HepG2 (cell line): Measurements from ENCODE around the gene ACSS1. TPM values are rescaled to one million over a fixed set of nuclear protein-coding genes. Genes with fewer than 3 reads are reported as not detected.

ENCODE experiments used
- ARNT2 ChIP-seq: sonication (generic); formaldehyde crosslinking; IDR thresholded peaks from 2 replicates; pipeline ENCODE4 v1.8.0; 2022; ENCODE audit warnings: mild to moderate bottlenecking, low read depth, missing genetic modification reagents, moderate library complexity
- EZH2 ChIP-seq: conservative IDR thresholded peaks from 2 replicates; pipeline ENCODE4 v1.6.1; 2012; ENCODE audit warnings: mild to moderate bottlenecking, low read depth, low read length, moderate library complexity
- FIP1L1 ChIP-seq: fragments of 200-400 bp; formaldehyde crosslinking; IDR thresholded peaks from 2 replicates; pipeline ENCODE4 v1.6.1; 2018; ENCODE audit warnings: low read depth, mild to moderate bottlenecking, low read length, moderate library complexity, borderline replicate concordance; ENCODE audit not compliant: insufficient read depth
- GLI4 ChIP-seq: sonication (generic); formaldehyde crosslinking; IDR thresholded peaks from 2 replicates; pipeline ENCODE4 v1.5.1; 2020; ENCODE audit warnings: missing genetic modification reagents, mild to moderate bottlenecking, moderate library complexity, borderline replicate concordance
- GPN1 ChIP-seq: sonication (generic); formaldehyde crosslinking; IDR thresholded peaks from 2 replicates; pipeline ENCODE4 v1.5.1; 2020; ENCODE audit warnings: missing genetic modification reagents, borderline replicate concordance
- IKZF1 ChIP-seq: fragments of 450-650 bp; IDR thresholded peaks from 2 replicates; pipeline ENCODE4 v1.7.1; 2016
- KAT8 ChIP-seq: IDR thresholded peaks from 2 replicates; pipeline ENCODE4 v1.6.1; 2016; ENCODE audit warnings: missing genetic modification reagents, missing compliant biosample characterization
- PCBP1 ChIP-seq: fragments of 200-400 bp; formaldehyde crosslinking; IDR thresholded peaks from 2 replicates; pipeline ENCODE4 v1.6.1; 2017; ENCODE audit warnings: mild to moderate bottlenecking, low read depth, low read length, borderline replicate concordance
- ZBTB8A ChIP-seq: sonication (generic); formaldehyde crosslinking; IDR thresholded peaks from 2 replicates; pipeline ENCODE4 v1.4.0; 2020; ENCODE audit warnings: mild to moderate bottlenecking, low read depth, missing genetic modification reagents, borderline replicate concordance
- ZC3H4 ChIP-seq: sonication (generic); formaldehyde crosslinking; IDR thresholded peaks from 2 replicates; pipeline ENCODE4 v1.4.0; 2020; ENCODE audit warnings: missing genetic modification reagents, borderline replicate concordance
- ZNF264 ChIP-seq: sonication (generic); formaldehyde crosslinking; IDR thresholded peaks from 2 replicates; pipeline ENCODE4 v1.4.0; 2020; ENCODE audit warnings: missing genetic modification reagents
- ZNF343 ChIP-seq: sonication (generic); formaldehyde crosslinking; IDR thresholded peaks from 2 replicates; pipeline ENCODE4 v1.4.0; 2020; ENCODE audit warnings: mild to moderate bottlenecking, missing genetic modification reagents
- ZNF780A ChIP-seq: sonication (generic); formaldehyde crosslinking; IDR thresholded peaks from 2 replicates; pipeline ENCODE4 v1.8.0; 2022; ENCODE audit warnings: mild to moderate bottlenecking, missing genetic modification reagents, moderate library complexity
- ZNF839 ChIP-seq: sonication (generic); formaldehyde crosslinking; IDR thresholded peaks from 2 replicates; pipeline ENCODE4 v1.4.0; 2020; ENCODE audit warnings: missing genetic modification reagents, mild to moderate bottlenecking, borderline replicate concordance
- ZNF878 ChIP-seq: sonication (generic); formaldehyde crosslinking; IDR thresholded peaks from 2 replicates; pipeline ENCODE4 v1.8.1; 2023; ENCODE audit warnings: mild to moderate bottlenecking, missing genetic modification reagents, moderate library complexity
- polyA plus RNA-seq, 8 experiments: library from polyadenylated mRNA; depleted of rRNA in 3 of 8; stranded (reverse) in 7 of 8; unstranded in 1 of 8; fragments of >200 nt; fragmentation: Illumina TruSeq in 4 of 8; extraction: Trizol in 4 of 8; gene quantifications; 2 replicates each; pipeline versions ENCODE4 v1.2.1 to v1.2.3, GENCODE V29; 2011 to 2016; ENCODE audit warnings: low read depth in 4 of 8, missing spikeins in 1 of 8, mixed read lengths in 1 of 8; ENCODE audit not compliant: insufficient read depth in 1 of 8
- total RNA-seq, 5 experiments: library from RNA; depleted of rRNA; stranded (reverse); fragments of >200 nt; fragmentation: Illumina TruSeq; extraction: Trizol; gene quantifications; 2 replicates each; pipeline ENCODE4 v1.2.3, GENCODE V29; 2016; ENCODE audit warnings: low read depth in 1 of 5
- TF ChIP-seq, protein P1 (sequence below): sonication (generic); formaldehyde crosslinking; IDR thresholded peaks from 2 replicates; pipeline ENCODE4 v1.4.0; 2020; ENCODE audit warnings: missing genetic modification reagents
- TF ChIP-seq, protein P2 (sequence below): sonication (generic); formaldehyde crosslinking; IDR thresholded peaks from 2 replicates; pipeline ENCODE4 v1.4.0; 2020; ENCODE audit warnings: missing genetic modification reagents
- TF ChIP-seq, protein P3 (sequence below): sonication (generic); formaldehyde crosslinking; IDR thresholded peaks from 2 replicates; pipeline ENCODE4; 2020; ENCODE audit warnings: missing genetic modification reagents, mild to moderate bottlenecking, borderline replicate concordance
- TF ChIP-seq, protein P4 (sequence below): sonication (generic); formaldehyde crosslinking; IDR thresholded peaks from 2 replicates; pipeline ENCODE4 v1.9.0; 2021; ENCODE audit warnings: missing genetic modification reagents, borderline replicate concordance

ACSS1 gene
- total and polyA plus RNA-seq, 2 of the 13 experiments (the other 11 are each of a cell fraction or from before 2014, with no cell fraction given) = 15.2 to 41.6 TPM

DNA sequence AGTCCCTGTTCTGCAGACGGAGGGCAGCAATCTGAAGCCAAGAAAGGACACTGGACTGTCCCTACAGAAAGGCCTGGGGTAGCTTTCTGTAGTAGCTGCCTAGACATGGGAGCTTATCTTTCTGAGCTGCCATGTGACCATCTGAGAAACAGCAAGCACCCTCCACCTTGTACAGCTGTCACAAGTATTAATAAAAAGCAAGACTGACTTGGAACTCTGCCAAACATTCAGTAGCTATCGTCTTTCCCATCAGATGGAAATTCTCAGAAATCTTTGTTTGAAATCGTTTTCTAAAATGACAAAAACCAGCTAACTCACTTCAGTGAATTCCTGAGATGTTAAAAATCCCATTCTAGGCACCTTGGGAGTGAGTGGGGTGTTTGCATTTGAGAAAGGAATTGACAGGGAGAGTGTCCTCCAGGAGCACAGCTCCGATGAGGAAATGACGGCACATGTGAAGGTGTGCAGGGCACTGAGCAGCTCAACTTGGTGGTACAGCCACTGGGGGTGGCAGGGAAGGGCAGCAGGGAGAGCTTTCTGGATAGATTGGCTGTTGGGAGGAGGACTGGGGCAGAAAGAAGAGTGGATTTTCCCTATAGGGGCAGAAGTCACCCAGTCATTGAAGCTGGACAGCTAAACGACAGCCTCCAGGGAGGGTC, 24.5 kb downstream of the ACSS1 start (continued):
- TF ChIP-seq ZNF780A (CRISPR knock-in tag) = no peak
- TF ChIP-seq ARNT2 = no peak
- no peak for TF ChIP-seq ZNF878 (CRISPR knock-in tag)
- TF ChIP-seq GLI4 (CRISPR knock-in tag) = no peak
- peak; percentile 57; the same call in 1 of the 2 replicates for TF ChIP-seq ZC3H4 (CRISPR knock-in tag)
- TF ChIP-seq, protein P1, sequence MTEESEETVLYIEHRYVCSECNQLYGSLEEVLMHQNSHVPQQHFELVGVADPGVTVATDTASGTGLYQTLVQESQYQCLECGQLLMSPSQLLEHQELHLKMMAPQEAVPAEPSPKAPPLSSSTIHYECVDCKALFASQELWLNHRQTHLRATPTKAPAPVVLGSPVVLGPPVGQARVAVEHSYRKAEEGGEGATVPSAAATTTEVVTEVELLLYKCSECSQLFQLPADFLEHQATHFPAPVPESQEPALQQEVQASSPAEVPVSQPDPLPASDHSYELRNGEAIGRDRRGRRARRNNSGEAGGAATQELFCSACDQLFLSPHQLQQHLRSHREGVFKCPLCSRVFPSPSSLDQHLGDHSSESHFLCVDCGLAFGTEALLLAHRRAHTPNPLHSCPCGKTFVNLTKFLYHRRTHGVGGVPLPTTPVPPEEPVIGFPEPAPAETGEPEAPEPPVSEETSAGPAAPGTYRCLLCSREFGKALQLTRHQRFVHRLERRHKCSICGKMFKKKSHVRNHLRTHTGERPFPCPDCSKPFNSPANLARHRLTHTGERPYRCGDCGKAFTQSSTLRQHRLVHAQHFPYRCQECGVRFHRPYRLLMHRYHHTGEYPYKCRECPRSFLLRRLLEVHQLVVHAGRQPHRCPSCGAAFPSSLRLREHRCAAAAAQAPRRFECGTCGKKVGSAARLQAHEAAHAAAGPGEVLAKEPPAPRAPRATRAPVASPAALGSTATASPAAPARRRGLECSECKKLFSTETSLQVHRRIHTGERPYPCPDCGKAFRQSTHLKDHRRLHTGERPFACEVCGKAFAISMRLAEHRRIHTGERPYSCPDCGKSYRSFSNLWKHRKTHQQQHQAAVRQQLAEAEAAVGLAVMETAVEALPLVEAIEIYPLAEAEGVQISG (CRISPR knock-in tag) = no peak
- no peak for TF ChIP-seq FIP1L1
- TF ChIP-seq, protein P2, sequence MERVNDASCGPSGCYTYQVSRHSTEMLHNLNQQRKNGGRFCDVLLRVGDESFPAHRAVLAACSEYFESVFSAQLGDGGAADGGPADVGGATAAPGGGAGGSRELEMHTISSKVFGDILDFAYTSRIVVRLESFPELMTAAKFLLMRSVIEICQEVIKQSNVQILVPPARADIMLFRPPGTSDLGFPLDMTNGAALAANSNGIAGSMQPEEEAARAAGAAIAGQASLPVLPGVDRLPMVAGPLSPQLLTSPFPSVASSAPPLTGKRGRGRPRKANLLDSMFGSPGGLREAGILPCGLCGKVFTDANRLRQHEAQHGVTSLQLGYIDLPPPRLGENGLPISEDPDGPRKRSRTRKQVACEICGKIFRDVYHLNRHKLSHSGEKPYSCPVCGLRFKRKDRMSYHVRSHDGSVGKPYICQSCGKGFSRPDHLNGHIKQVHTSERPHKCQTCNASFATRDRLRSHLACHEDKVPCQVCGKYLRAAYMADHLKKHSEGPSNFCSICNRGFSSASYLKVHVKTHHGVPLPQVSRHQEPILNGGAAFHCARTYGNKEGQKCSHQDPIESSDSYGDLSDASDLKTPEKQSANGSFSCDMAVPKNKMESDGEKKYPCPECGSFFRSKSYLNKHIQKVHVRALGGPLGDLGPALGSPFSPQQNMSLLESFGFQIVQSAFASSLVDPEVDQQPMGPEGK (CRISPR knock-in tag) = no peak
- TF ChIP-seq ZNF839 (CRISPR knock-in tag) = no peak
- TF ChIP-seq ZBTB8A (CRISPR knock-in tag) = no peak
- TF ChIP-seq GPN1 (CRISPR knock-in tag) = no peak
- TF ChIP-seq KAT8 = no peak; the same call in 1 of the 2 replicates
- no peak for TF ChIP-seq IKZF1
- TF ChIP-seq, protein P3, sequence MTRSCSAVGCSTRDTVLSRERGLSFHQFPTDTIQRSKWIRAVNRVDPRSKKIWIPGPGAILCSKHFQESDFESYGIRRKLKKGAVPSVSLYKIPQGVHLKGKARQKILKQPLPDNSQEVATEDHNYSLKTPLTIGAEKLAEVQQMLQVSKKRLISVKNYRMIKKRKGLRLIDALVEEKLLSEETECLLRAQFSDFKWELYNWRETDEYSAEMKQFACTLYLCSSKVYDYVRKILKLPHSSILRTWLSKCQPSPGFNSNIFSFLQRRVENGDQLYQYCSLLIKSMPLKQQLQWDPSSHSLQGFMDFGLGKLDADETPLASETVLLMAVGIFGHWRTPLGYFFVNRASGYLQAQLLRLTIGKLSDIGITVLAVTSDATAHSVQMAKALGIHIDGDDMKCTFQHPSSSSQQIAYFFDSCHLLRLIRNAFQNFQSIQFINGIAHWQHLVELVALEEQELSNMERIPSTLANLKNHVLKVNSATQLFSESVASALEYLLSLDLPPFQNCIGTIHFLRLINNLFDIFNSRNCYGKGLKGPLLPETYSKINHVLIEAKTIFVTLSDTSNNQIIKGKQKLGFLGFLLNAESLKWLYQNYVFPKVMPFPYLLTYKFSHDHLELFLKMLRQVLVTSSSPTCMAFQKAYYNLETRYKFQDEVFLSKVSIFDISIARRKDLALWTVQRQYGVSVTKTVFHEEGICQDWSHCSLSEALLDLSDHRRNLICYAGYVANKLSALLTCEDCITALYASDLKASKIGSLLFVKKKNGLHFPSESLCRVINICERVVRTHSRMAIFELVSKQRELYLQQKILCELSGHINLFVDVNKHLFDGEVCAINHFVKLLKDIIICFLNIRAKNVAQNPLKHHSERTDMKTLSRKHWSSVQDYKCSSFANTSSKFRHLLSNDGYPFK (CRISPR knock-in tag) = no peak
- TF ChIP-seq PCBP1 = no peak
- no peak for TF ChIP-seq ZNF264 (CRISPR knock-in tag)
- TF ChIP-seq, protein P4, sequence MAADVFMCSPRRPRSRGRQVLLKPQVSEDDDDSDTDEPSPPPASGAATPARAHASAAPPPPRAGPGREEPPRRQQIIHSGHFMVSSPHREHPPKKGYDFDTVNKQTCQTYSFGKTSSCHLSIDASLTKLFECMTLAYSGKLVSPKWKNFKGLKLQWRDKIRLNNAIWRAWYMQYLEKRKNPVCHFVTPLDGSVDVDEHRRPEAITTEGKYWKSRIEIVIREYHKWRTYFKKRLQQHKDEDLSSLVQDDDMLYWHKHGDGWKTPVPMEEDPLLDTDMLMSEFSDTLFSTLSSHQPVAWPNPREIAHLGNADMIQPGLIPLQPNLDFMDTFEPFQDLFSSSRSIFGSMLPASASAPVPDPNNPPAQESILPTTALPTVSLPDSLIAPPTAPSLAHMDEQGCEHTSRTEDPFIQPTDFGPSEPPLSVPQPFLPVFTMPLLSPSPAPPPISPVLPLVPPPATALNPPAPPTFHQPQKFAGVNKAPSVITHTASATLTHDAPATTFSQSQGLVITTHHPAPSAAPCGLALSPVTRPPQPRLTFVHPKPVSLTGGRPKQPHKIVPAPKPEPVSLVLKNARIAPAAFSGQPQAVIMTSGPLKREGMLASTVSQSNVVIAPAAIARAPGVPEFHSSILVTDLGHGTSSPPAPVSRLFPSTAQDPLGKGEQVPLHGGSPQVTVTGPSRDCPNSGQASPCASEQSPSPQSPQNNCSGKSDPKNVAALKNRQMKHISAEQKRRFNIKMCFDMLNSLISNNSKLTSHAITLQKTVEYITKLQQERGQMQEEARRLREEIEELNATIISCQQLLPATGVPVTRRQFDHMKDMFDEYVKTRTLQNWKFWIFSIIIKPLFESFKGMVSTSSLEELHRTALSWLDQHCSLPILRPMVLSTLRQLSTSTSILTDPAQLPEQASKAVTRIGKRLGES (CRISPR knock-in tag) = no peak
- TF ChIP-seq EZH2 = no peak
- no peak for TF ChIP-seq ZNF343 (CRISPR knock-in tag)
